ENCODE measurements around the gene CST6. TPM values are rescaled to one million over a fixed set of nuclear protein-coding genes. Genes with fewer than 3 reads are reported as not detected.

The CST6 gene
- total and polyA plus RNA-seq, 10 donors = 0.76 to 1.4 (median 0.93) TPM; not detected in 7

DNA sequence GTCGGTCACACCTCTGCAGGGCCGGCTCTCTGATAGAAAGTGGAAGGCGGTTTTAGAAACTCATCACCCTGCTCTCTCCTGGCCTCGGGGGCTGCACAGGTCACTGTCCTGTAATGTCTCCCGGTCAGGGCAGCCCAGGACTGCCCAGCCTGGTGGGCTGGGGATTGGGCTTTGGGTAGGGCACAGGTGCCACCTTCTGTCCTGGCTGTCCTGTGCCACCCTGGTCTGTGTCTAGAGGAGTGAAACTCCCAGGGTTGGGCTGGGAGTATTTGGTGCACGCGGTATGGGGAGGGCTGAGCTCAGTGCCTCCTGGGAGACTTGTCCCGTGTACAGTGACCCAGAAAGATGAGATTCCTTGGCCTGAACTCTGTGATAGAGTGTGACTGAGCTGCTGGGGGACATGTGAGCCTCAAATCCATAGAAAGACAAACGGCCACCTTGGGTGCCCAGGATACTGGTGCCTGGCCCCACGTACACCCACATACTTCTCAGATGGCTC lies 32.5 kb upstream of the CST6 start:
- H3K4me1 ChIP-seq = peaks cover 0 to 42% (median 12%) of the 10 kb centered on the region in 6 donors
- intact Hi-C loops (cut with DNase I; ENCODE audit: low total_unique reads) = no loop called here
- H3K9me3 ChIP-seq = no peaks in the 10 kb centered on the region
- H3K4me3 ChIP-seq = no peak overlapping the region
- H3K27me3 ChIP-seq (replicated peaks in 1 of 7) = no peaks in the 10 kb centered on the region
- 84 to 93% (median 91%) methylated on average over 10 of the region's 10 CpGs for WGBS, 5 donors
- no peak overlapping the region for H3K27ac ChIP-seq
- peaks cover 0 to 58% (median 44%) of the 10 kb centered on the region in 6 donors for H3K36me3 ChIP-seq
- TF ChIP-seq, protein P1, sequence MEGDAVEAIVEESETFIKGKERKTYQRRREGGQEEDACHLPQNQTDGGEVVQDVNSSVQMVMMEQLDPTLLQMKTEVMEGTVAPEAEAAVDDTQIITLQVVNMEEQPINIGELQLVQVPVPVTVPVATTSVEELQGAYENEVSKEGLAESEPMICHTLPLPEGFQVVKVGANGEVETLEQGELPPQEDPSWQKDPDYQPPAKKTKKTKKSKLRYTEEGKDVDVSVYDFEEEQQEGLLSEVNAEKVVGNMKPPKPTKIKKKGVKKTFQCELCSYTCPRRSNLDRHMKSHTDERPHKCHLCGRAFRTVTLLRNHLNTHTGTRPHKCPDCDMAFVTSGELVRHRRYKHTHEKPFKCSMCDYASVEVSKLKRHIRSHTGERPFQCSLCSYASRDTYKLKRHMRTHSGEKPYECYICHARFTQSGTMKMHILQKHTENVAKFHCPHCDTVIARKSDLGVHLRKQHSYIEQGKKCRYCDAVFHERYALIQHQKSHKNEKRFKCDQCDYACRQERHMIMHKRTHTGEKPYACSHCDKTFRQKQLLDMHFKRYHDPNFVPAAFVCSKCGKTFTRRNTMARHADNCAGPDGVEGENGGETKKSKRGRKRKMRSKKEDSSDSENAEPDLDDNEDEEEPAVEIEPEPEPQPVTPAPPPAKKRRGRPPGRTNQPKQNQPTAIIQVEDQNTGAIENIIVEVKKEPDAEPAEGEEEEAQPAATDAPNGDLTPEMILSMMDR (IDR thresholded peaks at IDR 0.05 in 8 of 11, conservative IDR thresholded peaks at IDR 0.05 in 3 of 11) = no peak
- no peak for TF ChIP-seq POLR2AphosphoS5 (IDR thresholded peaks at IDR 0.05)
- no peak for TF ChIP-seq POLR2A (IDR thresholded peaks at IDR 0.05)
- DNase-seq = no peak

DNA sequence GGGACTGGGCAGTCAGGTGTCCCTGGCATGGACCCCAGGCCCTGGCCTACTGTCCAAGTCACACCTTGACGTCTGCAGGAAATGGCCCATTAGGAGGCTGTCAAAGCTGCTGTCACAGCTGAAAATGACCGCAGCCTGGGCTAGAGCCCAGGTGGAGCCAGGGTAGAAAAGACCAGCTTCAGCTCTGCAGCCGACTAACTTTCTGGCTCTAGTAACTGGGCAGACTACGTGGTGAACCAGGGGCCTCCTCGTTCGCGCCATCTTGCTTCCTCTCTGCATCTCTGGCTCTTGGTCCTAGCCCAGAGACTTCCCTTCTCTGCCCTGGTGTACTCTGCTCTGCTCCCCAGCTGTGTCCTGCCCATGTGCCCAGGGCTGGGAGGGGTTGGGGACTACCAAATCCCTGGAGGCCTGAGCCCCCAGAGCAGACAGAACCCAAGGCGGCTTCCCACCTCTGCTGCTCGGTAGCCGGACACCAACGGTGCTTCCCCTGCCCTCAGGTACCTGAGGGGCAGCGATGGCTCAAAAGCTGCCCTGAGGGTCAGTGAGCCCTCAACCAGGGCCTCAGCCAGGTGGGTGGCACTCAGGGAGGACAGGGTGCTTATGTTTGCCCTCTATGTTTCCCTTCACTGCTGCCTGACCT lies 30.6 kb upstream of the CST6 start:
- peaks cover 0 to 42% (median 37%) of the 10 kb centered on the region in 6 donors for H3K36me3 ChIP-seq
- no peak overlapping the region for H3K4me3 ChIP-seq
- TF ChIP-seq POLR2AphosphoS5 (IDR thresholded peaks at IDR 0.05) = peak in 1 of 3 donors; percentile 36
- TF ChIP-seq, protein P1 (IDR thresholded peaks at IDR 0.05 in 8 of 11, conservative IDR thresholded peaks at IDR 0.05 in 3 of 11) = no peak
- WGBS, 5 donors = 72 to 87% (median 78%) methylated on average over 8 to 12 of the region's 12 CpGs
- intact Hi-C loops (cut with DNase I; ENCODE audit: low total_unique reads) = no loop called here
- H3K27me3 ChIP-seq (replicated peaks in 1 of 7) = no peaks in the 10 kb centered on the region
- peaks cover 0 to 45% (median 12%) of the 10 kb centered on the region in 6 donors for H3K4me1 ChIP-seq
- peak overlapping the region in 6 of 8 donors; percentile 26 to 86 (median 84) for H3K27ac ChIP-seq
- DNase-seq = no peak
- H3K9me3 ChIP-seq = no peaks in the 10 kb centered on the region

DNA sequence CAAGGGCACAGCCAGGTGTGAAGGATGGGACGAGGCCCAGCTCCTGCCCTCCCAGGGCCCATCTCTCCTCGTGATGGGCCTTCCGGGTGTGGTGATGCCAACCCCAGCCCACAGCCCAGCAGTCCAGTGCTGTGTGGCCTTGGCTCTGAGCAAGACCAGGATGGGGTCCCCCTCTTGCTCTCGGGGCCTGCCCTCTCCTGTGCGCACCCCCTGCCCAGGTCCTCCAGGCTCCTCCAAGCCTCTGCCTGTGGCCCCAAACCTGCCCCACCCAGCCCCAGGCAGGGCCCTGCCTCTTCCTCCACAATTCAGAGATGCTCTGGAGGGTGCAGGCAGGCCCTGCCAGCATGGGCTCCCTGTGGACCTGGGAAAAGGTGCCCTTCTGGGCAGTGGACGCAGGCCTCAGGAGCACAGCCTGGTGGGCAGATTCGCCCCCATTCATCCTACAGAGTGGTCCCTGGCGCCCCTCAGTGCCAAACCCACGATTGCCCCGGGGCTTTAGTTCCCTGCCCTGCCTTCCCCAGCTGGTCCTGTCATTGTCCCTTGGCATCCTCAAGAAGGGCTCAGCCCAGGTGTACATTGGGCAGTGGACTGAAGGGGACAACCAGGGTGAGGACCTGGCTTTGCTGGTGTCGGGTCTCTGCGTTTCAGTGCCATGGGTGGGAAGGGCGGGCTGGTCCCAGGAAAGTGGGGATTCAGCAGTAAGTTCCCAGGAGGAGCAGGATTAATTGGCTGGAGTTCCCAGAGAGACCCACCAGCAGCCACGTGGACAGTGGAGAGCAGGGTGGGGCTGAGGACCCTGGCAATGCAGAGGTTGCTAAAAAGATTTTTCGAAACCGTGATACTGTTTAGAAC lies 29.6 kb upstream of the CST6 start:
- Histone ChIP-seq H3K4me1 (peaks cover 0 to 45% (median 12%) of the 10 kb centered on the region in 6 donors), H3K36me3 (peaks cover 0 to 32% (median 27%) of the 10 kb centered on the region in 6 donors), H3K27ac (peak overlapping the region; percentile 39 to 86 (median 78)), H3K9me3 (no peaks in the 10 kb centered on the region), H3K27me3 (replicated peaks in 1 of 7) (no peaks in the 10 kb centered on the region), H3K4me3 (no peak overlapping the region)
- DNase-seq = no peak
- intact Hi-C loops (cut with DNase I; ENCODE audit: low total_unique reads) = no loop called here
- 69 to 80% (median 76%) methylated on average over 10 to 16 of the region's 16 CpGs for WGBS, 5 donors
- TF ChIP-seq, protein P1 (IDR thresholded peaks at IDR 0.05 in 8 of 11, conservative IDR thresholded peaks at IDR 0.05 in 3 of 11) = no peak
- peak; percentile 30 to 71 (median 33) for TF ChIP-seq POLR2AphosphoS5 (IDR thresholded peaks at IDR 0.05)
- no peak for TF ChIP-seq POLR2A (IDR thresholded peaks at IDR 0.05)

All from spleen (tissue), 11 donors.